WTC11 (cell line): ENCODE data around the gene SPOCK1. TPM values are rescaled to one million over a fixed set of nuclear protein-coding genes. Genes with fewer than 3 reads are reported as not detected.

ENCODE experiments used
- ATAC-seq: fragments of 200-7000 bp; cut with Tn5 transposase; 2 replicates; pipeline ENCODE4 v1.10.0; 2021; ENCODE audit warnings: mild to moderate bottlenecking, moderate library complexity
- CTCF ChIA-PET: fragments of 300-600 bp; sonication (Branson Sonifier 250); formaldehyde crosslinking; loops from one replicate; lab custom pipeline; 2021; ENCODE audit warnings: antibody characterized with exemption; lab: Charles Lee
- POLR2A ChIA-PET: fragments of 350-600 bp; sonication (Branson Sonifier 250); formaldehyde crosslinking; loops from one replicate; lab custom pipeline; 2021; ENCODE audit warnings: antibody characterized with exemption; lab: Charles Lee
- DNase-seq: peaks from one replicate; pipeline ENCODE4 v3.0.0; 2021; ENCODE audit warnings: low spot score
- H3K27ac Mint-ChIP-seq: 2 replicates; pipeline ENCODE4 v1.8.0; 2021; ENCODE audit warnings: mixed read lengths
- H3K27me3 Mint-ChIP-seq: 2 replicates; pipeline ENCODE4 v1.8.0; 2021; ENCODE audit warnings: low read depth, mild to moderate bottlenecking, moderate library complexity, mixed read lengths
- H3K36me3 Mint-ChIP-seq: 2 replicates; pipeline ENCODE4 v1.8.0; 2021; ENCODE audit warnings: mixed read lengths
- H3K4me1 Mint-ChIP-seq: 2 replicates; pipeline ENCODE4 v1.8.0; 2022; ENCODE audit warnings: mixed read lengths
- H3K4me3 Mint-ChIP-seq: 2 replicates; pipeline ENCODE4 v1.8.0; 2021; ENCODE audit warnings: mild to moderate bottlenecking, moderate library complexity, mixed read lengths
- H3K9me3 Mint-ChIP-seq: 2 replicates; pipeline ENCODE4 v1.8.0; 2021; ENCODE audit warnings: mixed read lengths
- CBFB ChIP-seq: sonication (generic); formaldehyde crosslinking; IDR thresholded peaks from 2 replicates; pipeline ENCODE4 v1.8.1; 2022; ENCODE audit warnings: mild to moderate bottlenecking, low read depth, missing genetic modification reagents
- HMGA2 ChIP-seq: fragments of 250-450 bp; sonication (Bioruptor Pico); IDR thresholded peaks from 2 replicates; pipeline ENCODE4 v1.4.0; 2021; ENCODE audit warnings: mild to moderate bottlenecking, moderate library complexity
- MAX ChIP-seq: sonication (generic); formaldehyde crosslinking; IDR thresholded peaks from 2 replicates; pipeline ENCODE4 v1.8.0; 2022; ENCODE audit warnings: mild to moderate bottlenecking, missing genetic modification reagents
- MLX ChIP-seq: sonication (generic); formaldehyde crosslinking; IDR thresholded peaks from 2 replicates; pipeline ENCODE4 v1.8.1; 2023; ENCODE audit warnings: mild to moderate bottlenecking, missing genetic modification reagents, moderate library complexity
- MXD4 ChIP-seq: fragments of 250-450 bp; sonication (Bioruptor Pico); IDR thresholded peaks from 2 replicates; pipeline ENCODE4 v1.8.0; 2021; ENCODE audit warnings: mild to moderate bottlenecking, moderate library complexity, borderline replicate concordance
- NFATC4 ChIP-seq: fragments of 250-450 bp; sonication (Bioruptor Pico); IDR thresholded peaks from 2 replicates; pipeline ENCODE4 v1.9.0; 2021; ENCODE audit warnings: mild to moderate bottlenecking
- NFYB ChIP-seq: sonication (generic); formaldehyde crosslinking; conservative IDR thresholded peaks from 2 replicates; pipeline ENCODE4 v1.8.0; 2022; ENCODE audit warnings: low read depth, missing genetic modification reagents
- RELA ChIP-seq: sonication (generic); formaldehyde crosslinking; IDR thresholded peaks from 2 replicates; pipeline ENCODE4 v1.8.1; 2022; ENCODE audit warnings: missing genetic modification reagents, mild to moderate bottlenecking, borderline replicate concordance
- RORB ChIP-seq: fragments of 250-450 bp; sonication (Bioruptor Pico); IDR thresholded peaks from 2 replicates; pipeline ENCODE4 v1.9.0; 2021; ENCODE audit warnings: mild to moderate bottlenecking
- TEAD4 ChIP-seq: sonication (generic); formaldehyde crosslinking; IDR thresholded peaks from 2 replicates; pipeline ENCODE4 v1.8.0; 2022; ENCODE audit warnings: mild to moderate bottlenecking, missing genetic modification reagents
- ZBTB21 ChIP-seq: sonication (generic); formaldehyde crosslinking; IDR thresholded peaks from 2 replicates; pipeline ENCODE4 v1.8.1; 2023; ENCODE audit warnings: mild to moderate bottlenecking, missing genetic modification reagents, borderline replicate concordance
- ZNF317 ChIP-seq: sonication (generic); formaldehyde crosslinking; IDR thresholded peaks from 2 replicates; pipeline ENCODE4 v1.8.1; 2023; ENCODE audit warnings: low read depth, mild to moderate bottlenecking, moderate library complexity, missing genetic modification reagents, borderline replicate concordance
- ZNF423 ChIP-seq: fragments of 250-450 bp; sonication (Bioruptor Pico); IDR thresholded peaks from 2 replicates; pipeline ENCODE4 v2.1.2; 2022; ENCODE audit warnings: mild to moderate bottlenecking, moderate library complexity
- total RNA-seq: library from RNA; stranded (reverse); gene quantifications from 3 replicates; pipeline ENCODE4 v1.2.3, GENCODE V29; 2021
- TF ChIP-seq, protein P1 (sequence below): sonication (generic); formaldehyde crosslinking; IDR thresholded peaks from 2 replicates; pipeline ENCODE4 v1.8.1; 2022; ENCODE audit warnings: missing genetic modification reagents, borderline replicate concordance
- TF ChIP-seq, protein P2 (sequence below): sonication (generic); formaldehyde crosslinking; IDR thresholded peaks from 2 replicates; pipeline ENCODE4 v1.8.1; 2023; ENCODE audit warnings: mild to moderate bottlenecking, missing genetic modification reagents, moderate library complexity
- TF ChIP-seq, protein P3 (sequence below): sonication (generic); formaldehyde crosslinking; IDR thresholded peaks from 2 replicates; pipeline ENCODE4 v1.8.1; 2023; ENCODE audit warnings: mild to moderate bottlenecking, missing genetic modification reagents
- TF ChIP-seq, protein P4 (sequence below): fragments of 250-450 bp; sonication (Bioruptor Pico); IDR thresholded peaks from 2 replicates; pipeline ENCODE4 v1.9.0; 2021; ENCODE audit warnings: moderate library complexity, mild to moderate bottlenecking, inconsistent platforms, borderline replicate concordance
- TF ChIP-seq, protein P5 (sequence below): fragments of 250-450 bp; sonication (Bioruptor Pico); IDR thresholded peaks from 2 replicates; pipeline ENCODE4 v1.9.0; 2021; ENCODE audit warnings: mild to moderate bottlenecking, borderline replicate concordance
- TF ChIP-seq, protein P6 (sequence below): sonication (generic); formaldehyde crosslinking; IDR thresholded peaks from 2 replicates; pipeline ENCODE4 v1.8.1; 2022; ENCODE audit warnings: mild to moderate bottlenecking, missing genetic modification reagents, moderate library complexity, borderline replicate concordance

SPOCK1 gene
- total RNA-seq, 1 experiment from 2014 or later: 15.2 TPM

- ChIA-PET POLR2A (no interaction called here), CTCF (interaction anchor here (1.3 to 3.4 kb wide), 2 partner anchors 13 kb away, joined by 3 to 18 read pairs; no protein-coding TSS in a partner anchor)
- no peaks in the 10 kb centered on the region for H3K36me3 Mint-ChIP-seq
- H3K27ac Mint-ChIP-seq: no peak overlapping the region
- peaks cover 8% of the 10 kb centered on the region for H3K4me1 Mint-ChIP-seq
- no peak for TF ChIP-seq NFYB (CRISPR knock-in tag)
- TF ChIP-seq RORB: no peak
- TF ChIP-seq ZNF317 (CRISPR knock-in tag): no peak
- no peak for TF ChIP-seq ZBTB21 (CRISPR knock-in tag)
- no peak for TF ChIP-seq MXD4 (CRISPR knock-in tag)
- TF ChIP-seq, protein P1, sequence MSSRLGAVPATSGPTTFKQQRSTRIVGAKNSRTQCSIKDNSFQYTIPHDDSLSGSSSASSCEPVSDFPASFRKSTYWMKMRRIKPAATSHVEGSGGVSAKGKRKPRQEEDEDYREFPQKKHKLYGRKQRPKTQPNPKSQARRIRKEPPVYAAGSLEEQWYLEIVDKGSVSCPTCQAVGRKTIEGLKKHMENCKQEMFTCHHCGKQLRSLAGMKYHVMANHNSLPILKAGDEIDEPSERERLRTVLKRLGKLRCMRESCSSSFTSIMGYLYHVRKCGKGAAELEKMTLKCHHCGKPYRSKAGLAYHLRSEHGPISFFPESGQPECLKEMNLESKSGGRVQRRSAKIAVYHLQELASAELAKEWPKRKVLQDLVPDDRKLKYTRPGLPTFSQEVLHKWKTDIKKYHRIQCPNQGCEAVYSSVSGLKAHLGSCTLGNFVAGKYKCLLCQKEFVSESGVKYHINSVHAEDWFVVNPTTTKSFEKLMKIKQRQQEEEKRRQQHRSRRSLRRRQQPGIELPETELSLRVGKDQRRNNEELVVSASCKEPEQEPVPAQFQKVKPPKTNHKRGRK: no peak
- TF ChIP-seq MLX (CRISPR knock-in tag): no peak
- TF ChIP-seq, protein P2, sequence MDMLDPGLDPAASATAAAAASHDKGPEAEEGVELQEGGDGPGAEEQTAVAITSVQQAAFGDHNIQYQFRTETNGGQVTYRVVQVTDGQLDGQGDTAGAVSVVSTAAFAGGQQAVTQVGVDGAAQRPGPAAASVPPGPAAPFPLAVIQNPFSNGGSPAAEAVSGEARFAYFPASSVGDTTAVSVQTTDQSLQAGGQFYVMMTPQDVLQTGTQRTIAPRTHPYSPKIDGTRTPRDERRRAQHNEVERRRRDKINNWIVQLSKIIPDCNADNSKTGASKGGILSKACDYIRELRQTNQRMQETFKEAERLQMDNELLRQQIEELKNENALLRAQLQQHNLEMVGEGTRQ (CRISPR knock-in tag): no peak
- TF ChIP-seq, protein P3, sequence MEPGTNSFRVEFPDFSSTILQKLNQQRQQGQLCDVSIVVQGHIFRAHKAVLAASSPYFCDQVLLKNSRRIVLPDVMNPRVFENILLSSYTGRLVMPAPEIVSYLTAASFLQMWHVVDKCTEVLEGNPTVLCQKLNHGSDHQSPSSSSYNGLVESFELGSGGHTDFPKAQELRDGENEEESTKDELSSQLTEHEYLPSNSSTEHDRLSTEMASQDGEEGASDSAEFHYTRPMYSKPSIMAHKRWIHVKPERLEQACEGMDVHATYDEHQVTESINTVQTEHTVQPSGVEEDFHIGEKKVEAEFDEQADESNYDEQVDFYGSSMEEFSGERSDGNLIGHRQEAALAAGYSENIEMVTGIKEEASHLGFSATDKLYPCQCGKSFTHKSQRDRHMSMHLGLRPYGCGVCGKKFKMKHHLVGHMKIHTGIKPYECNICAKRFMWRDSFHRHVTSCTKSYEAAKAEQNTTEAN: no peak
- no peak for TF ChIP-seq HMGA2 (CRISPR knock-in tag)
- TF ChIP-seq, protein P4, sequence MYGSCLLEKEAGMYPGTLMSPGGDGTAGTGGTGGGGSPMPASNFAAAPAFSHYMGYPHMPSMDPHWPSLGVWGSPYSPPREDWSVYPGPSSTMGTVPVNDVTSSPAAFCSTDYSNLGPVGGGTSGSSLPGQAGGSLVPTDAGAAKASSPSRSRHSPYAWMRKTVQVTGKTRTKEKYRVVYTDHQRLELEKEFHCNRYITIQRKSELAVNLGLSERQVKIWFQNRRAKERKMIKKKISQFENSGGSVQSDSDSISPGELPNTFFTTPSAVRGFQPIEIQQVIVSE (CRISPR knock-in tag): no peak
- no peak for TF ChIP-seq NFATC4 (CRISPR knock-in tag)
- no peak for TF ChIP-seq TEAD4 (CRISPR knock-in tag)
- no peak for TF ChIP-seq RELA (CRISPR knock-in tag)
- TF ChIP-seq, protein P5, sequence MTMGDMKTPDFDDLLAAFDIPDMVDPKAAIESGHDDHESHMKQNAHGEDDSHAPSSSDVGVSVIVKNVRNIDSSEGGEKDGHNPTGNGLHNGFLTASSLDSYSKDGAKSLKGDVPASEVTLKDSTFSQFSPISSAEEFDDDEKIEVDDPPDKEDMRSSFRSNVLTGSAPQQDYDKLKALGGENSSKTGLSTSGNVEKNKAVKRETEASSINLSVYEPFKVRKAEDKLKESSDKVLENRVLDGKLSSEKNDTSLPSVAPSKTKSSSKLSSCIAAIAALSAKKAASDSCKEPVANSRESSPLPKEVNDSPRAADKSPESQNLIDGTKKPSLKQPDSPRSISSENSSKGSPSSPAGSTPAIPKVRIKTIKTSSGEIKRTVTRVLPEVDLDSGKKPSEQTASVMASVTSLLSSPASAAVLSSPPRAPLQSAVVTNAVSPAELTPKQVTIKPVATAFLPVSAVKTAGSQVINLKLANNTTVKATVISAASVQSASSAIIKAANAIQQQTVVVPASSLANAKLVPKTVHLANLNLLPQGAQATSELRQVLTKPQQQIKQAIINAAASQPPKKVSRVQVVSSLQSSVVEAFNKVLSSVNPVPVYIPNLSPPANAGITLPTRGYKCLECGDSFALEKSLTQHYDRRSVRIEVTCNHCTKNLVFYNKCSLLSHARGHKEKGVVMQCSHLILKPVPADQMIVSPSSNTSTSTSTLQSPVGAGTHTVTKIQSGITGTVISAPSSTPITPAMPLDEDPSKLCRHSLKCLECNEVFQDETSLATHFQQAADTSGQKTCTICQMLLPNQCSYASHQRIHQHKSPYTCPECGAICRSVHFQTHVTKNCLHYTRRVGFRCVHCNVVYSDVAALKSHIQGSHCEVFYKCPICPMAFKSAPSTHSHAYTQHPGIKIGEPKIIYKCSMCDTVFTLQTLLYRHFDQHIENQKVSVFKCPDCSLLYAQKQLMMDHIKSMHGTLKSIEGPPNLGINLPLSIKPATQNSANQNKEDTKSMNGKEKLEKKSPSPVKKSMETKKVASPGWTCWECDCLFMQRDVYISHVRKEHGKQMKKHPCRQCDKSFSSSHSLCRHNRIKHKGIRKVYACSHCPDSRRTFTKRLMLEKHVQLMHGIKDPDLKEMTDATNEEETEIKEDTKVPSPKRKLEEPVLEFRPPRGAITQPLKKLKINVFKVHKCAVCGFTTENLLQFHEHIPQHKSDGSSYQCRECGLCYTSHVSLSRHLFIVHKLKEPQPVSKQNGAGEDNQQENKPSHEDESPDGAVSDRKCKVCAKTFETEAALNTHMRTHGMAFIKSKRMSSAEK: no peak
- no peak for TF ChIP-seq ZNF423
- TF ChIP-seq, protein P6, sequence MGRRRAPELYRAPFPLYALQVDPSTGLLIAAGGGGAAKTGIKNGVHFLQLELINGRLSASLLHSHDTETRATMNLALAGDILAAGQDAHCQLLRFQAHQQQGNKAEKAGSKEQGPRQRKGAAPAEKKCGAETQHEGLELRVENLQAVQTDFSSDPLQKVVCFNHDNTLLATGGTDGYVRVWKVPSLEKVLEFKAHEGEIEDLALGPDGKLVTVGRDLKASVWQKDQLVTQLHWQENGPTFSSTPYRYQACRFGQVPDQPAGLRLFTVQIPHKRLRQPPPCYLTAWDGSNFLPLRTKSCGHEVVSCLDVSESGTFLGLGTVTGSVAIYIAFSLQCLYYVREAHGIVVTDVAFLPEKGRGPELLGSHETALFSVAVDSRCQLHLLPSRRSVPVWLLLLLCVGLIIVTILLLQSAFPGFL: no peak
- TF ChIP-seq MAX: no peak
- no peak for TF ChIP-seq CBFB (CRISPR knock-in tag)
- TF ChIP-seq, all 79 proteins: peak for 0
- Mint-ChIP-seq H3K4me3 (no peak overlapping the region), H3K27me3 (no peaks in the 10 kb centered on the region), H3K9me3 (no peaks in the 10 kb centered on the region)
- no peak for ATAC-seq
- no peak for DNase-seq
These were observed 165.7 kb downstream of the SPOCK1 start for GRCh38 chr5:137333475-137333874.
